OCI-LY3 (cell line): Measurements from ENCODE around the gene CENPB.

ENCODE experiments used
- H2AFZ ChIP-seq: fragments of 200-600, 300-600 bp; shearing (Covaris generic); 2 replicates; pipeline ENCODE4 v1.6.0; 2014; ENCODE audit warnings: antibody characterized with exemption, low read depth, low read length
- H3K27ac ChIP-seq: fragments of 200-600, 300-600 bp; sonication (generic); 2 replicates; pipeline ENCODE4 v1.5.1; 2014; ENCODE audit warnings: mild to moderate bottlenecking, low read length, moderate library complexity, mixed read lengths
- H3K27me3 ChIP-seq: fragments of 200-600, 300-600 bp; sonication (generic); 2 replicates; pipeline ENCODE4 v1.6.1; 2014; ENCODE audit warnings: low read depth, low read length, mixed read lengths
- H3K36me3 ChIP-seq: fragments of 200-600, 300-600 bp; sonication (generic); replicated peaks from 2 replicates; pipeline ENCODE3; 2014; ENCODE audit warnings: low read depth, low read length, mixed read lengths
- H3K4me1 ChIP-seq: fragments of 300-600, 200-600 bp; sonication (generic); 2 replicates; pipeline ENCODE4 v1.6.1; 2014; ENCODE audit warnings: low read length, mixed read lengths
- H3K4me2 ChIP-seq: fragments of 200-600, 300-600 bp; sonication (generic); 2 replicates; pipeline ENCODE4 v1.6.1; 2014; ENCODE audit warnings: low read length, mixed read lengths
- H3K4me3 ChIP-seq: fragments of 300-600, 200-600 bp; sonication (generic); 2 replicates; pipeline ENCODE4 v1.5.1; 2014; ENCODE audit warnings: antibody characterized with exemption, mild to moderate bottlenecking, low read length, moderate library complexity
- H3K79me2 ChIP-seq: fragments of 300-600, 200-600 bp; shearing (Covaris generic); 2 replicates; pipeline ENCODE4 v1.6.1; 2014; ENCODE audit warnings: mild to moderate bottlenecking, low read length, mixed read lengths
- H3K9ac ChIP-seq: fragments of 300-600, 200-600 bp; shearing (Covaris generic); 2 replicates; pipeline ENCODE4 v1.6.0; 2014; ENCODE audit warnings: mild to moderate bottlenecking, low read length, moderate library complexity
- H3K9me3 ChIP-seq: fragments of 200-600, 300-600 bp; shearing (Covaris generic); 2 replicates; pipeline ENCODE4 v1.6.1; 2014; ENCODE audit warnings: low read length, mixed read lengths; ENCODE audit not compliant: insufficient read depth
- H4K20me1 ChIP-seq: fragments of 200-600, 300-600 bp; sonication (generic); 2 replicates; pipeline ENCODE4 v1.6.1; 2016; ENCODE audit warnings: low read length, mixed read lengths; ENCODE audit not compliant: insufficient read depth
- EZH2phosphoT487 ChIP-seq: fragments of 200-600 bp; shearing (Covaris generic); IDR thresholded peaks from 2 replicates; pipeline ENCODE4 v1.6.1; 2018; ENCODE audit warnings: antibody characterized with exemption, mixed run types, low read depth
- TF ChIP-seq, protein P1 (sequence below): fragments of 200-600, 300-600 bp; sonication (generic); IDR thresholded peaks from 2 replicates; pipeline ENCODE4 v1.5.1; 2014; ENCODE audit warnings: antibody characterized with exemption, low read length, low read depth

CENPB gene

DNA sequence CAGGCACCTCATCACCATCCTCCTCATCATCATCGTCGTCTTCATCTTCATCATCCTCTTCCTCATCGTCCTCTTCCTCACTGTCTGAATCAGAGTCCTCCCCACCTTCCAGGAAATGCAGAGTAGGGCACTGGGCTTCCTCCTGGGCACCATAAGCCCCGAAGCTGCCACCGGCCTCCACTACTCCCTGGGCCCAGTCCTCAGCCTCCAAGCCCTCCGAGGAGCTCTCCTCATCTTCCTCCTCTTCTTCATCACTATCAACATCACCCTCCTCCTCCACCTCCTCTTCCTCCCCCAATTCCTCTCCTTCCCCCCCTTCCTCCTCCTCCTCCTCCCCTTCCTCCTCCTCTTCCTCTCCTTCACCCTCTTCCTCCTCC lies 1.7 kb downstream of the CENPB start:
- no peak overlapping the region for H3K9ac ChIP-seq
- TF ChIP-seq, protein P1, sequence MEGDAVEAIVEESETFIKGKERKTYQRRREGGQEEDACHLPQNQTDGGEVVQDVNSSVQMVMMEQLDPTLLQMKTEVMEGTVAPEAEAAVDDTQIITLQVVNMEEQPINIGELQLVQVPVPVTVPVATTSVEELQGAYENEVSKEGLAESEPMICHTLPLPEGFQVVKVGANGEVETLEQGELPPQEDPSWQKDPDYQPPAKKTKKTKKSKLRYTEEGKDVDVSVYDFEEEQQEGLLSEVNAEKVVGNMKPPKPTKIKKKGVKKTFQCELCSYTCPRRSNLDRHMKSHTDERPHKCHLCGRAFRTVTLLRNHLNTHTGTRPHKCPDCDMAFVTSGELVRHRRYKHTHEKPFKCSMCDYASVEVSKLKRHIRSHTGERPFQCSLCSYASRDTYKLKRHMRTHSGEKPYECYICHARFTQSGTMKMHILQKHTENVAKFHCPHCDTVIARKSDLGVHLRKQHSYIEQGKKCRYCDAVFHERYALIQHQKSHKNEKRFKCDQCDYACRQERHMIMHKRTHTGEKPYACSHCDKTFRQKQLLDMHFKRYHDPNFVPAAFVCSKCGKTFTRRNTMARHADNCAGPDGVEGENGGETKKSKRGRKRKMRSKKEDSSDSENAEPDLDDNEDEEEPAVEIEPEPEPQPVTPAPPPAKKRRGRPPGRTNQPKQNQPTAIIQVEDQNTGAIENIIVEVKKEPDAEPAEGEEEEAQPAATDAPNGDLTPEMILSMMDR, result no peak
- no peak for TF ChIP-seq EZH2phosphoT487
- H3K27ac ChIP-seq, result no peak overlapping the region
- H3K4me1 ChIP-seq, result peaks cover 15% of the 10 kb centered on the region
- peaks cover 6% of the 10 kb centered on the region; the same call in 1 of the 2 replicates for H3K79me2 ChIP-seq
- H2AFZ ChIP-seq, result no peak overlapping the region
- H3K36me3 ChIP-seq, result no peaks in the 10 kb centered on the region
- H3K9me3 ChIP-seq, result no peaks in the 10 kb centered on the region
- 0 out of 2 replicates have a peak, but pooled peaks cover 3% of the 10 kb centered on the region for H3K27me3 ChIP-seq
- peaks cover 4% of the 10 kb centered on the region; the same call in 1 of the 2 replicates for H4K20me1 ChIP-seq
- no peak overlapping the region for H3K4me3 ChIP-seq
- no peak overlapping the region for H3K4me2 ChIP-seq

DNA sequence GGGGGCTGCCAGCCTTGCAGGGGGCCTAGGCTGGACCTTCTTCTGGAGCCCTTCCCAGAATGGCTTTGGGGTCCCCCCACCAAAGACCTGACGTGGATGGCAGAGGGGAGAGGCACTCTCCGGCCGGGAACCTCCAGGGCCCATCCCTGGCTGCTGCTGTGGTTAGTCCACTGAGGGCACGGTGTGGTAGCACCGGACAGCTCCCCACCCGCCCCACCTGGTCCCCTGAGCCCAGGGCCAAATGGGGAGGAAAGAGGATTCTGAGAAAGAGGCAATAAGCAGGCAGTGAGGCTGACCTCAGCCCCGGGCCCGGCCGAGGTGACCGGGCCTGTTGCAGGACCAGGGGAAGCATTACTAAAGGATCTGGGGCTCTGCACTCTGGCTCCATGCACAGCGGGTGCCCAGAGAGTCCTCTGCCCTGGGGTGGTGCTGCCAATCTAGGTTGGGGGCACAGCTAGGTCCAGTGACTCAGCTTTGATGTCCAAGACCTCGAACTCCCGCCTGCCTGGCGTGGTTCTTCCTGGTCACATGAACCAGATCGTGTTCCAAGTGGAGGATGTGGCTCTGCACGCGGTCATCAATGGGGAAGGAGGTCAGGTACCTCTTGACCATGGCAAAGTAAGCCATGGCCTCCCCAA lies 2.2 kb downstream of the CENPB start:
- Histone ChIP-seq H3K4me2 (no peak overlapping the region), H3K79me2 (peaks cover 6% of the 10 kb centered on the region; the same call in 1 of the 2 replicates), H2AFZ (no peak overlapping the region), H3K27me3 (0 out of 2 replicates have a peak, but pooled peaks cover 3% of the 10 kb centered on the region), H3K4me1 (peaks cover 15% of the 10 kb centered on the region), H3K36me3 (no peaks in the 10 kb centered on the region), H3K4me3 (no peak overlapping the region), H3K9me3 (no peaks in the 10 kb centered on the region), H4K20me1 (peaks cover 4% of the 10 kb centered on the region; the same call in 1 of the 2 replicates), H3K9ac (no peak overlapping the region), H3K27ac (no peak overlapping the region)
- TF ChIP-seq, protein P1, result no peak
- TF ChIP-seq EZH2phosphoT487, result no peak

DNA sequence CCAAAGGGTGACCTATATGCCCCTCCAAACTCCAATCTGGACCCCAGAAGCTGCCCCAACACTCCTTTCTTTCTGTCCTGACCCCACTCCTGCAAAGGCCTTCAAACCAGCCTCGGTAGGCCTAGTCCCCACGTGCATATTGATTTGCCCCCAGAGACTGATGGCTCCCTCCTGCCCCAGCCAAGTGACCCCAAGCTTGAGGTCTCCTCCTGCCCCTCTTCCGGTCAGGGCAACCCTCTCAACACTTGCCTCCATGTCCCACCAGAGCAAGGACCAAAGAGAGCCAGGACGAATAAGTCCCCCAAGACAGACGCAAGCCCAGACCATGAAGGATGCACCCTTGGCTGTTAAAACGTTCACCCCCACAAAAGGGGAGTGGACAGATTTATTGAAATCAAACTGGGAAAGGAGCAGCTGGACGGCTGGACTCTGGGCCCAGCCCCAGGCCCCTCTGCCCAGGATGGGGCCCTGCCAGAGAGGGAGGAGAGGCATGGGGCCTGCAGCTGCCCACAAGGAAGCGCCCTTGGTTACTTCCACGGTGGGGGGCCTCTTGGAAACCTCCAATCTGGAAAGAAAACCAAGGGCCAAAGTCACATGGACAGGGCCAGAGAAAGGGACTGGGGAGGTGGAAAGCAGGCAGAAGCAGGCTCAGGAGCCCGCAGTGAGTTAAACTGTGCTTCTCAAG lies 2.9 kb downstream of the CENPB start:
- Histone ChIP-seq H3K4me2 (no peak overlapping the region), H3K4me3 (no peak overlapping the region), H3K9me3 (no peaks in the 10 kb centered on the region), H4K20me1 (peaks cover 4% of the 10 kb centered on the region; the same call in 1 of the 2 replicates), H3K36me3 (no peaks in the 10 kb centered on the region), H3K9ac (no peak overlapping the region), H3K27me3 (0 out of 2 replicates have a peak, but pooled peaks cover 3% of the 10 kb centered on the region), H2AFZ (no peak overlapping the region), H3K79me2 (peaks cover 6% of the 10 kb centered on the region; the same call in 1 of the 2 replicates), H3K4me1 (peaks cover 15% of the 10 kb centered on the region), H3K27ac (no peak overlapping the region)
- TF ChIP-seq EZH2phosphoT487, result no peak
- TF ChIP-seq, protein P1, result no peak

DNA sequence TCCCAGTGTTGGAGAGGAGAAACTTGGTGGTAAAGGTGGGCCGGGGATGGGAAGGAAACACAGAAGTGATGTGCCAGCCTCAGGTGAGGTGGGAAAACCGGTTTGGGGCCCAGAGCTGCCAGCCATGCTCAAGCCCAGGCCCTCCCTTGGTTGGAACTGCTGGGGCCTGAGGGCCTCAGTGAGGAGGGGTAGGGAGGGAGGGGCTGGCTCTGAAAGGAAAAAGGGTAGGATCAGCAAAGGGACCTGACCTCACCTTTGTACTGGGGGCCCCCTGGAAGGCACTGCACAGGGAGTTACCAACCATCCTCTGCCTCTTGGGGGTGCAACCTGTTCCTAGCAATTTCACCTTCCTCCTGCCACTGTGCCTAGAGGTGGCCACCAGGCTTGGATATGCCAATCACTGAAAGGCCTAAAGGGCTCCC lies 3.5 kb downstream of the CENPB start:
- no peak overlapping the region for H3K9ac ChIP-seq
- H3K36me3 ChIP-seq, result no peaks in the 10 kb centered on the region
- H2AFZ ChIP-seq, result no peak overlapping the region
- no peaks in the 10 kb centered on the region for H3K9me3 ChIP-seq
- H3K27ac ChIP-seq, result no peak overlapping the region
- H3K4me3 ChIP-seq, result no peak overlapping the region
- H3K4me1 ChIP-seq, result peaks cover 15% of the 10 kb centered on the region
- 0 out of 2 replicates have a peak, but pooled peaks cover under 1% of the 10 kb centered on the region for H3K27me3 ChIP-seq
- H3K4me2 ChIP-seq, result no peak overlapping the region
- peaks cover 4% of the 10 kb centered on the region; the same call in 1 of the 2 replicates for H4K20me1 ChIP-seq
- no peak for TF ChIP-seq EZH2phosphoT487
- TF ChIP-seq, protein P1, result no peak
- peaks cover 6% of the 10 kb centered on the region; the same call in 1 of the 2 replicates for H3K79me2 ChIP-seq
